Measurements from ENCODE around the gene ATP5F1D.

DNA sequence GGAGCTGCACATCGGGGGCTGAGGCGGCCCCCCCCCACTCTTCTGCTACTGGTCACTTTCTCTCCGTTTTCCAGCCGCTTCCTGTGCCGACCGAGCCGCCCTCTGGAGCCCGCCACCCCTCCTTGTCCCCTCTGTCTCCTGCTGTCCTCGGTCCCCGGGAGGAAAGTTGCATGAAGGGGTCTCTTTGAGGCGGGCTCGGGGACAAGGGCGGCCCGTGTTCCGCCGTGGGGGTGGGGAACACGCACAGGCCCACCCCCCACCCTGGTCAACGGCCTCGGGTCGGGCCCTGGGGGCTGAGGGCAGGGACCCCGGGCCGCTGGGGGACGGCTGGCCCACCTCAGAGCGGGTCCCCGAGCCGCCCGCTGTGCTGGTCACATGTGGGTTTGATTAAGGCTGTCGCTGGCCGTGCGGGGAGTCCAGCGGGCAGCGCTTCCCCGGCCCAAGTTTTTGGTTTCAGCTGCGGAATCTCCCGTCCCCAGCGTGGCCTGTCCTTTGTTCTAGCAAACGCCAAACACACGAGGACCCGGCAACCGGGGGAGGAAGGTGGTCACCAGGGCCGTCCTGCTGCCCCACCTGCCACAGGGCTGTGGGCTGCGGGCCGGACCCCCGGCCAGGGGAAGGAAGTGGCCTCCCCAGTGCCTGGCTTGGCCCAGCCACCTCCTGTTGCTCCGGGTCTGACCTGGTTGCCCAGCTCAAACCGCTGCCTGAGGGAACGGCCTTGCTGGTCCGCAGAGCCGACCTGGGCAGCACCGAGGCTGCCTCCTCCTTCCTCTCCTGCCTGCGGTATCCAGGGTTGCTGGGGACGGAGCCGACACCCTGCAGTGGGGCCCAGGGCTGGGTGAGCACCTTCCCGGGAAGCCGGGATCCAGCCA is 46.0 kb downstream of the ATP5F1D start:
- no peak for TF ChIP-seq EZH2 (IDR thresholded peaks at IDR 0.05; ENCODE audit: borderline replicate concordance, low read depth, low read length, severe bottlenecking)
- no peak for TF ChIP-seq GATA2 (IDR thresholded peaks at IDR 0.05; ENCODE audit: insufficient read depth, insufficient read length, low read depth, low read length)
- TF ChIP-seq, protein P1, sequence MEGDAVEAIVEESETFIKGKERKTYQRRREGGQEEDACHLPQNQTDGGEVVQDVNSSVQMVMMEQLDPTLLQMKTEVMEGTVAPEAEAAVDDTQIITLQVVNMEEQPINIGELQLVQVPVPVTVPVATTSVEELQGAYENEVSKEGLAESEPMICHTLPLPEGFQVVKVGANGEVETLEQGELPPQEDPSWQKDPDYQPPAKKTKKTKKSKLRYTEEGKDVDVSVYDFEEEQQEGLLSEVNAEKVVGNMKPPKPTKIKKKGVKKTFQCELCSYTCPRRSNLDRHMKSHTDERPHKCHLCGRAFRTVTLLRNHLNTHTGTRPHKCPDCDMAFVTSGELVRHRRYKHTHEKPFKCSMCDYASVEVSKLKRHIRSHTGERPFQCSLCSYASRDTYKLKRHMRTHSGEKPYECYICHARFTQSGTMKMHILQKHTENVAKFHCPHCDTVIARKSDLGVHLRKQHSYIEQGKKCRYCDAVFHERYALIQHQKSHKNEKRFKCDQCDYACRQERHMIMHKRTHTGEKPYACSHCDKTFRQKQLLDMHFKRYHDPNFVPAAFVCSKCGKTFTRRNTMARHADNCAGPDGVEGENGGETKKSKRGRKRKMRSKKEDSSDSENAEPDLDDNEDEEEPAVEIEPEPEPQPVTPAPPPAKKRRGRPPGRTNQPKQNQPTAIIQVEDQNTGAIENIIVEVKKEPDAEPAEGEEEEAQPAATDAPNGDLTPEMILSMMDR (IDR thresholded peaks at IDR 0.05; ENCODE audit: extremely low read depth in 1 of 2, insufficient read depth in 1 of 2, low read depth in 1 of 2, low read length in 2 of 2) = no peak
- no peak for TF ChIP-seq POLR2A (IDR thresholded peaks at IDR 0.05; ENCODE audit: low read depth, low read length)
- TF ChIP-seq FOS (IDR thresholded peaks at IDR 0.05; ENCODE audit: borderline replicate concordance, insufficient read depth, low read length) = no peak
- TF ChIP-seq POLR2AphosphoS5 (IDR thresholded peaks at IDR 0.05; ENCODE audit: insufficient read depth, low read depth, low read length) = no peak
- no peak for TF ChIP-seq MYC (IDR thresholded peaks at IDR 0.05; ENCODE audit: low read depth, low read length)
- TF ChIP-seq, protein P2, sequence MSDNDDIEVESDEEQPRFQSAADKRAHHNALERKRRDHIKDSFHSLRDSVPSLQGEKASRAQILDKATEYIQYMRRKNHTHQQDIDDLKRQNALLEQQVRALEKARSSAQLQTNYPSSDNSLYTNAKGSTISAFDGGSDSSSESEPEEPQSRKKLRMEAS (IDR thresholded peaks at IDR 0.05; ENCODE audit: insufficient read depth, insufficient read length) = no peak

All from endothelial cell of umbilical vein (primary cell).